A549 treated with CpdA at 1 μM for 4 hours (cell line): ENCODE data around the gene F3. TPM values are rescaled to one million over a fixed set of nuclear protein-coding genes. Genes with fewer than 3 reads are reported as not detected.

Experiments
- total RNA-seq: library from RNA; stranded (reverse); fragments of 200-300 nt; extraction: Qiagen RNA extraction; gene quantifications from 5 replicates; pipeline ENCODE4 v1.2.3, GENCODE V29; 2022; ENCODE audit warnings: low read depth

F3 gene
- 1.5 to 3.3 TPM (median 2.7 TPM) in 5 replicates for total RNA-seq

GRCh38 chr1:94541246-94542087, at the start of gene F3:
F3 (minus strand) TSS chr1:94541759; CDS start chr1:94541636, 123 bp downstream.

Other genes starting within 250 kb of the F3 start
- gene ABCD3, start 123.4 kb downstream of the F3 start, total RNA-seq, result 21.0 to 24.7 TPM (median 22.2 TPM) in 5 replicates